ENCODE results near the gene SOX18.

SOX18 gene

GRCh38 chr20:64033981-64034493 lies 15.4 kb downstream of the SOX18 start:
- FAIRE-seq = no peak
- TF ChIP-seq POLR2AphosphoS5 (IDR thresholded peaks at IDR 0.05; ENCODE audit: low read depth, low read length) = peak; percentile 33; the same call in 1 of the 2 replicates
- TF ChIP-seq SPI1 (IDR thresholded peaks at IDR 0.05; ENCODE audit: low read depth, low read length) = no peak

DNA sequence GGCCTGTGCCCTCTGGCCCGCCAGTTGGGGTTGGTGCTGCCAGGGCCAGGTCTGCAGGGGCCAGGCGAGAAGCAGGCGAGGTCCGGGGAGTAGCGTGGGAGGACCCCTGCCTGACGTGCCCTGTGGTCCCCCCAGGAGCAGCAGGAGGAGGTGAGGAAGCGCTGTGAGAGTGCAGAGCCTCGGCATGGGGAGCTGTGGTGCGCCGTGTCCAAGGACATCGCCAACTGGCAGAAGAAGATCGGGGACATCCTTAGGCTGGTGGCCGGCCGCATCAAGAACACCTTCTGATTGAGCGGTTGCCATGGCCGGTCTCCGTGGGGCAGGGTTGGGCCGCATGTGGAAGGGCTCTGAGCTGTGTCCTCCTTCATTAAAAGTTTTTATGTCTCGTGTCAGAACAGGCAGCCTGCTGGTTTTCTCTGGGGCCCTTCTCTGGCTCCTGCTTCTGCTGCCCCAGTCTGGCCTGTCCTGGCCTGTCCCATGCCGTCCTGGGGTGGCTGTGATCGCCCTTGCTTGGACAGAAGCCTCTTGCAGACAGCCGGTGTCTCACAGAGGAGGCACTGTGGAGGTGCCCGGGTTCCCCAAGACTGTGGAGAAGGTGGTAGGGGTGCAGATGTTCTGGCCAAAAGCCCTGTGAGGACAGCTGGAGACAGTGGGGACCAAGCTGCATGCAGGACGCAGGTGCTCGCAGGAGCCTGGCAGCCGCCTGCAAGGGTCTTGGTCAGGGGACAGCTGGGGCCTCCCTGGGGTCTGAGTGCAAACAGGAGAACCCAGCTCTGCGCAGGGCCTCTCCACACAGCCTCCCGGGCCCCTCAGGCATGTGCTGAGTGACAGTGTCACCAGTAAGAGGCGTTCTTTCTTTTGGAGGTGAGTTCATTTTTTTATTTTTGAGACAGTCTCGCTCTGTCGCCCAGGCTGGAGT lies 16.5 kb downstream of the SOX18 start:
- TF ChIP-seq PAX5 (IDR thresholded peaks at IDR 0.05; ENCODE audit: insufficient read depth, low read length, severe bottlenecking) = no peak
- FAIRE-seq (no peak), DNase-seq (ENCODE audit: insufficient read length, low spot score) (no peak)

More at GRCh38 chr20:64033981-64034493, 15.4 kb downstream of the SOX18 start:
- DNase-seq (ENCODE audit: insufficient read length, low spot score) = no peak

DNA sequence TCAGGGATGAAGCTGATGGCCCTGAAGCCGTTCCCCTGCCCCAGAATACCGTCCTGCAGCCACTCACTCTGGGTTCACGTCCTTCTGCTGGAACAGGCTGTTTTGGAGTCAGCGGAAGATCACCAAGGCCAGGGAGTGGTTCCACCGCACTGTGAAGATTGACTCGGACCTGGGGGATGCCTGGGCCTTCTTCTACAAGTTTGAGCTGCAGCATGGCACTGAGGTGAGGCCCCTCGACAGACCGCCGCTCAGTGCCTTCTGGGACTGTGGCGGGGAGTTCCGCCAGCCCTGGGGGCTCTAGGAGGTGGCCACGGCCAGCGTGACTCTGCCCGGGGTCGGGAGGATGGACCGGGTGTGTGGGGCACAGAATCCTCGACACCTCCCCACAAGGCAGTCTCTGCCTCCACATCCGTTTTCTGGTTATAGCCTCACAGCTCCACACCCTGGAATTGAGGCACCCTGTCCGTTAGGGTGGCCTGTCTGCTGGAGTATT lies 17.6 kb downstream of the SOX18 start:
- TF ChIP-seq PAX5 (IDR thresholded peaks at IDR 0.05; ENCODE audit: insufficient read depth, low read length, severe bottlenecking) (no peak), POU2F2 (IDR thresholded peaks at IDR 0.05; ENCODE audit: low read depth, low read length) (peak; percentile 47; the same call in 1 of the 2 replicates)
- DNase-seq (ENCODE audit: insufficient read length, low spot score) (no peak), FAIRE-seq (no peak)

DNA sequence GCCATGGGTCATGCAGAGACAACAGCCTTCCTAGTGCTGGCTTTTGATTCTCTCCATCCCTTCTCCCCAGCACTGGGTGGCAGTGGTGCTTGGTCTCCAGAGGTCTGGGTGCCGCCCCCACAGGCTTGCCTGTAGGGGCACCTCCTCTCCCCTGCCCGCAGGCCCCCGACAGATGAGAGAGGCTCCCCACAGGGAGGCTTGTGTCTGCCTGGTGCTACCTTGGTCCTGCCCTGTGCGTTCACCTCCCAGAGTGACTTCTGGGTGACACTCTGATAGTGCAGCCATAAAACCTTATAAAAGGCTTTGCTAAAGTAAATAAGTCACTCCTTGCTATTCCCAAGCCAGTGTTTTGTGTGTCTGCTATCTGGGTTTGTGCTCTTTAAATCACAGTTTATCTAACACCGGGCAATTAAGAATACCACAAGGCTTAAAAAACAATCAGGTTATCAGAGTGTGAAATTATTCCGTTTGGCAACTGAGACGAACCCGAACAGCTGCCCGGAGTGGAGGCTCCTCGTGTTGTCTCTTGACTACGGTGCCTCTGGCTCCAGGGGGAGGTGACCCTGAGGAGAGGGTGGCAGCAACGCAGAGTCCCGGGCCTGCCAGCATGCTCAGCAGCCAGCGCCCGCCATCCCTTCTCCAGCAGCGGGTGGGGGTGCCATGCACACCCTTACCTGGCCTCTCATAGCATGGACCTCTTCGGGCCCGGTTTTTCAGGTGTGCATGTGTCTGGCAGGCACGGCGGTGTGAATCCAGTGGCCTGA lies 18.9 kb downstream of the SOX18 start:
- TF ChIP-seq PAX5 (IDR thresholded peaks at IDR 0.05; ENCODE audit: insufficient read depth, low read length, severe bottlenecking) (no peak), POLR2A (IDR thresholded peaks at IDR 0.05; ENCODE audit: low read depth, low read length) (no peak), POLR2AphosphoS5 (IDR thresholded peaks at IDR 0.05; ENCODE audit: low read depth, low read length) (no peak), POU2F2 (IDR thresholded peaks at IDR 0.05; ENCODE audit: low read depth, low read length) (no peak), TAF1 (IDR thresholded peaks at IDR 0.05; ENCODE audit: low read depth, low read length) (no peak), SPI1 (IDR thresholded peaks at IDR 0.05; ENCODE audit: low read depth, low read length) (no peak)
- DNase-seq (ENCODE audit: insufficient read length, low spot score) (no peak), FAIRE-seq (no peak)

GRCh38 chr20:64029293-64030117 lies 19.9 kb downstream of the SOX18 start:
- DNase-seq (ENCODE audit: insufficient read length, low spot score) (no peak), FAIRE-seq (no peak)
- TF ChIP-seq POLR2AphosphoS5 (IDR thresholded peaks at IDR 0.05; ENCODE audit: low read depth, low read length) = no peak
- TF ChIP-seq POU2F2 (IDR thresholded peaks at IDR 0.05; ENCODE audit: low read depth, low read length) = no peak
- no peak for TF ChIP-seq POLR2A (IDR thresholded peaks at IDR 0.05; ENCODE audit: low read depth, low read length)
- TF ChIP-seq TAF1 (IDR thresholded peaks at IDR 0.05; ENCODE audit: low read depth, low read length) = no peak
- no peak for TF ChIP-seq PAX5 (IDR thresholded peaks at IDR 0.05; ENCODE audit: insufficient read depth, low read length, severe bottlenecking)
- no peak for TF ChIP-seq SPI1 (IDR thresholded peaks at IDR 0.05; ENCODE audit: low read depth, low read length)

- DNase-seq (ENCODE audit: insufficient read length, low spot score) = no peak
These were observed 21.3 kb downstream of the SOX18 start for GRCh38 chr20:64027981-64028685.

GRCh38 chr20:64025826-64026412 lies 23.5 kb downstream of the SOX18 start:
- DNase-seq (ENCODE audit: insufficient read length, low spot score) (no peak), FAIRE-seq (no peak)
- TF ChIP-seq POLR2A (IDR thresholded peaks at IDR 0.05; ENCODE audit: low read depth, low read length) = no peak
- TF ChIP-seq POLR2AphosphoS5 (IDR thresholded peaks at IDR 0.05; ENCODE audit: low read depth, low read length) = no peak
- TF ChIP-seq PAX5 (IDR thresholded peaks at IDR 0.05; ENCODE audit: insufficient read depth, low read length, severe bottlenecking) = no peak
- TF ChIP-seq POU2F2 (IDR thresholded peaks at IDR 0.05; ENCODE audit: low read depth, low read length) = no peak
- TF ChIP-seq TAF1 (IDR thresholded peaks at IDR 0.05; ENCODE audit: low read depth, low read length) = no peak
- no peak for TF ChIP-seq SPI1 (IDR thresholded peaks at IDR 0.05; ENCODE audit: low read depth, low read length)

More at GRCh38 chr20:64027981-64028685, 21.3 kb downstream of the SOX18 start:
- TF ChIP-seq POU2F2 (IDR thresholded peaks at IDR 0.05; ENCODE audit: low read depth, low read length) (no peak), PAX5 (IDR thresholded peaks at IDR 0.05; ENCODE audit: insufficient read depth, low read length, severe bottlenecking) (no peak), POLR2A (IDR thresholded peaks at IDR 0.05; ENCODE audit: low read depth, low read length) (peak; percentile 30; the same call in 1 of the 2 replicates)
- no peak for FAIRE-seq

GRCh38 chr20:64025101-64025825 lies 24.2 kb downstream of the SOX18 start:
- no peak for FAIRE-seq
- TF ChIP-seq SPI1 (IDR thresholded peaks at IDR 0.05; ENCODE audit: low read depth, low read length) (no peak), POLR2AphosphoS5 (IDR thresholded peaks at IDR 0.05; ENCODE audit: low read depth, low read length) (no peak), POLR2A (IDR thresholded peaks at IDR 0.05; ENCODE audit: low read depth, low read length) (no peak)
- DNase-seq (ENCODE audit: insufficient read length, low spot score) = no peak
